HepG2 (cell line): ENCODE measurements around the gene DOLK. TPM values are rescaled to one million over a fixed set of nuclear protein-coding genes. Genes with fewer than 3 reads are reported as not detected.

ENCODE experiments used
- ATRX ChIP-seq: sonication (generic); formaldehyde crosslinking; IDR thresholded peaks from 2 replicates; pipeline ENCODE4 v1.4.0; 2020; ENCODE audit warnings: missing genetic modification reagents, borderline replicate concordance
- HNRNPL ChIP-seq: fragments of 200-400 bp; formaldehyde crosslinking; IDR thresholded peaks from 2 replicates; pipeline ENCODE4 v1.6.1; 2017; ENCODE audit warnings: mild to moderate bottlenecking, low read depth, low read length
- KDM2A ChIP-seq: sonication (generic); formaldehyde crosslinking; IDR thresholded peaks from 2 replicates; pipeline ENCODE4 v1.4.0; 2020; ENCODE audit warnings: low read depth, missing genetic modification reagents, borderline replicate concordance
- MED1 ChIP-seq: sonication (generic); formaldehyde crosslinking; IDR thresholded peaks from 2 replicates; pipeline ENCODE4 v1.4.0; 2020; ENCODE audit warnings: missing genetic modification reagents
- NR2F1 ChIP-seq, 2 experiments: fragments of 450-650 bp in 1 of 2; formaldehyde crosslinking in 1 of 2; IDR thresholded peaks; 2 replicates each; pipeline versions ENCODE4 v1.5.0 to v1.6.1; 2016 to 2020; ENCODE audit warnings: mild to moderate bottlenecking in 1 of 2, missing compliant biosample characterization in 1 of 2, missing genetic modification reagents in 1 of 2, moderate library complexity in 1 of 2
- POLR2A ChIP-seq, 2 experiments: IDR thresholded peaks; 2 replicates each; pipeline ENCODE4 v1.6.1; 2011; ENCODE audit warnings: low read depth in 2 of 2, low read length in 2 of 2, mild to moderate bottlenecking in 1 of 2, moderate library complexity in 1 of 2; ENCODE audit not compliant: insufficient read depth in 1 of 2
- RXRB ChIP-seq: IDR thresholded peaks from 2 replicates; pipeline ENCODE4 v1.6.1; 2016; ENCODE audit warnings: borderline replicate concordance, missing genetic modification reagents, missing compliant biosample characterization
- SIN3A ChIP-seq: IDR thresholded peaks from 2 replicates; pipeline ENCODE4 v1.6.1; 2011; ENCODE audit warnings: low read depth, mild to moderate bottlenecking, control low read depth, low read length, borderline replicate concordance
- ZFP37 ChIP-seq: sonication (generic); formaldehyde crosslinking; IDR thresholded peaks from 2 replicates; pipeline ENCODE4 v1.4.0; 2020; ENCODE audit warnings: missing genetic modification reagents, borderline replicate concordance
- ZMAT3 ChIP-seq: sonication (generic); formaldehyde crosslinking; conservative IDR thresholded peaks from 2 replicates; pipeline ENCODE4 v1.7.0; 2021; ENCODE audit warnings: missing genetic modification reagents
- ZNF331 ChIP-seq: sonication (generic); formaldehyde crosslinking; IDR thresholded peaks from 2 replicates; pipeline ENCODE4 v1.4.0; 2020; ENCODE audit warnings: missing genetic modification reagents
- ZNF780A ChIP-seq: sonication (generic); formaldehyde crosslinking; IDR thresholded peaks from 2 replicates; pipeline ENCODE4 v1.8.0; 2022; ENCODE audit warnings: mild to moderate bottlenecking, missing genetic modification reagents, moderate library complexity
- ZNF782 ChIP-seq: sonication (generic); formaldehyde crosslinking; IDR thresholded peaks from 2 replicates; pipeline ENCODE4 v1.4.0; 2020; ENCODE audit warnings: missing genetic modification reagents, mild to moderate bottlenecking, borderline replicate concordance
- polyA plus RNA-seq, 8 experiments: library from polyadenylated mRNA; depleted of rRNA in 3 of 8; stranded (reverse) in 7 of 8; unstranded in 1 of 8; fragments of >200 nt; fragmentation: Illumina TruSeq in 4 of 8; extraction: Trizol in 4 of 8; gene quantifications; 2 replicates each; pipeline versions ENCODE4 v1.2.1 to v1.2.3, GENCODE V29; 2011 to 2016; ENCODE audit warnings: low read depth in 4 of 8, missing spikeins in 1 of 8, mixed read lengths in 1 of 8; ENCODE audit not compliant: insufficient read depth in 1 of 8
- total RNA-seq, 5 experiments: library from RNA; depleted of rRNA; stranded (reverse); fragments of >200 nt; fragmentation: Illumina TruSeq; extraction: Trizol; gene quantifications; 2 replicates each; pipeline ENCODE4 v1.2.3, GENCODE V29; 2016; ENCODE audit warnings: low read depth in 1 of 5
- TF ChIP-seq, protein P1 (sequence below): sonication (generic); formaldehyde crosslinking; IDR thresholded peaks from 2 replicates; pipeline ENCODE4 v1.4.0; 2020; ENCODE audit warnings: mild to moderate bottlenecking, missing genetic modification reagents
- TF ChIP-seq, protein P2 (sequence below): IDR thresholded peaks from 2 replicates; pipeline ENCODE4 v1.6.1; 2012; ENCODE audit warnings: low read length, improper control_type of control experiment
- TF ChIP-seq, protein P3 (sequence below): IDR thresholded peaks from 2 replicates; pipeline ENCODE4 v1.6.1; 2016; ENCODE audit warnings: mild to moderate bottlenecking, missing biosample characterization, missing genetic modification reagents
- TF ChIP-seq, protein P4 (sequence below): sonication (generic); formaldehyde crosslinking; IDR thresholded peaks from 2 replicates; pipeline ENCODE4 v1.9.0; 2021; ENCODE audit warnings: missing genetic modification reagents, borderline replicate concordance

The DOLK gene
- total and polyA plus RNA-seq, 2 of the 13 experiments (the other 11 are each of a cell fraction or from before 2014, with no cell fraction given), result 15.4 to 18.7 TPM

DNA sequence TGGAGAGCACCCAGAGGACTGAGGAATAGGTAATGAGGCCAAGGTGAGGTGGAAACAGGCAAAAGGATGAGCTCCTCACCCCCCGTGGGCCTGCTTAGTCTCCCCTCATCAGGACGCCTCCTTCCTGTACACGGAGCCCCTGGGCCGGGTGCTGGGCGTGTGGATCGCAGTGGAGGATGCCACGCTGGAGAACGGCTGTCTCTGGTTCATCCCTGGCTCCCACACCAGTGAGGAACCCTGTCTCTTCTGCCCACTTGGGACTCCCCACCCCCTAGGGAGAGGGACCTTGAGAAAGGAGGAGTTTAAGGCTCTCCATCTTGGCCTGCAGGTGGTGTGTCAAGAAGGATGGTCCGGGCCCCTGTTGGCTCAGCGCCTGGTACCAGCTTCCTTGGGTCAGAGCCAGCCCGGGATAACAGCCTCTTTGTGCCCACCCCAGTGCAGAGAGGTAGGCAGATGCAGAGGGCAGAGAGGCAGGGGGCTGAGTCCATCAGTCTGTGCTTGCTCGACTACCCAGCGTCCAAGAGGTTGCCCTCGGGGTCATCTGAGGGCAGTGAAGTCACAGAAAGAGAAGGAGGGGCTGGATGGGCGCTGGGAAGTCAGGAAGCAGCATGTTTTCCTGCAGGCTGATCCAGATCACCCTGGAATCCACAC lies 7.0 kb downstream of the DOLK start (continued):
- TF ChIP-seq, protein P1, sequence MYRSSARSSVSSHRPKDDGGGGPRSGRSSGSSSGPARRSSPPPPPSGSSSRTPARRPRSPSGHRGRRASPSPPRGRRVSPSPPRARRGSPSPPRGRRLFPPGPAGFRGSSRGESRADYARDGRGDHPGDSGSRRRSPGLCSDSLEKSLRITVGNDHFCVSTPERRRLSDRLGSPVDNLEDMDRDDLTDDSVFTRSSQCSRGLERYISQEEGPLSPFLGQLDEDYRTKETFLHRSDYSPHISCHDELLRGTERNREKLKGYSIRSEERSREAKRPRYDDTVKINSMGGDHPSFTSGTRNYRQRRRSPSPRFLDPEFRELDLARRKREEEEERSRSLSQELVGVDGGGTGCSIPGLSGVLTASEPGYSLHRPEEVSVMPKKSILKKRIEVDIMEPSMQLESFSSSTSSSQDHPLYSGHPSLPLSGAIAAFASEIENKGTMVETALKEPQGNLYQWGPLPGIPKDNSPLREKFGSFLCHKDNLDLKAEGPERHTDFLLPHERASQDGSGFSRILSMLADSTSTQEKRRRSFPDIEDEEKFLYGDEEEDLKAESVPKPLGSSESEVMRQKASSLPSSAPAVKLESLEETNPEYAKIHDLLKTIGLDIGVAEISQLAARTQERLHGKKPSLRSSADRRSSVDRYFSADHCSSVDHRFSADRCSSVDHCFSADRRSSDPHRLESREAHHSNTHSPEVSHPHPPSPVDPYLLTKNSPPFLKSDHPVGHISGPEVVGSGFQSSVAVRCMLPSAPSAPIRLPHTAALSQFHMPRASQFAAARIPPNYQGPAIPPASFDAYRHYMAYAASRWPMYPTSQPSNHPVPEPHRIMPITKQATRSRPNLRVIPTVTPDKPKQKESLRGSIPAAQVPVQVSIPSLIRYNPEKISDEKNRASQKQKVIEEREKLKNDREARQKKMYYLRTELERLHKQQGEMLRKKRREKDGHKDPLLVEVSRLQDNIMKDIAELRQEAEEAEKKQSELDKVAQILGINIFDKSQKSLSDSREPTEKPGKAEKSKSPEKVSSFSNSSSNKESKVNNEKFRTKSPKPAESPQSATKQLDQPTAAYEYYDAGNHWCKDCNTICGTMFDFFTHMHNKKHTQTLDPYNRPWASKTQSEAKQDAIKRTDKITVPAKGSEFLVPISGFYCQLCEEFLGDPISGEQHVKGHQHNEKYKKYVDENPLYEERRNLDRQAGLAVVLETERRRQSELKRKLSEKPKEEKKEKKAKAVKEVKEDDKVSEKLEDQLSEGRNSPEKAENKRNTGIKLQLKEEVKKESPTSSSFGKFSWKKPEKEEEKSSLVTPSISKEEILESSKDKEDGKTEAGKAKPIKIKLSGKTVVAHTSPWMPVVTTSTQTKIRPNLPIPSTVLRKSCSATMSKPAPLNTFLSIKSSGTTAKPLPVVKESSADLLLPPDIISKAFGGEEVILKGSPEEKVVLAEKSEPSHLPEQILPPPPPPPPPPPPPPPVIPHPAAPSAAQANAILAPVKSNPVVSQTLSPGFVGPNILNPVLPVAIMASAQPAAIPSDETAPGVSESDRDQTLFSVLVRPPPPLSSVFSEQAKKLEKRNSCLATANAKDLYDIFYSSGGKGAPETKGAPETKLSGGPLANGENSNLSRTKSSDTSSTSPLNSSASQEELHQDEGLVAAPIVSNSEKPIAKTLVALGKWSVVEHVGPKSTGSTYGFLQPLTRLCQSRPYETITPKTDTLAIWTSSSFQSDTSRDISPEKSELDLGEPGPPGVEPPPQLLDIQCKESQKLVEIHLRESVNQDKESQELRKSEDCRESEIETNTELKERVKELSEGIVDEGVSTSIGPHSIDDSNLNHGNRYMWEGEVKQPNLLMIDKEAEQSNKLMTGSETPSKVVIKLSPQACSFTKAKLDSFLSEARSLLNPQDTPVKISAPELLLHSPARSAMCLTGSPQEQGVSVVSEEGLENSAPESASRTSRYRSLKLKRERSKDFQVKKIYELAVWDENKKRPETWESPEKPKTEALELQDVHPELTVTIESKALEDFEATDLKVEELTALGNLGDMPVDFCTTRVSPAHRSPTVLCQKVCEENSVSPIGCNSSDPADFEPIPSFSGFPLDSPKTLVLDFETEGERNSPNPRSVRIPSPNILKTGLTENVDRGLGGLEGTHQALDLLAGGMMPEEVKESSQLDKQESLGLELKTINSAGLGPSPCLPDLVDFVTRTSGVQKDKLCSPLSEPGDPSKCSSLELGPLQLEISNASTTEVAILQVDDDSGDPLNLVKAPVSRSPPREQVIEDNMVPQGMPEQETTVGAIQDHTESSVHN (CRISPR knock-in tag), result no peak
- TF ChIP-seq, protein P2, sequence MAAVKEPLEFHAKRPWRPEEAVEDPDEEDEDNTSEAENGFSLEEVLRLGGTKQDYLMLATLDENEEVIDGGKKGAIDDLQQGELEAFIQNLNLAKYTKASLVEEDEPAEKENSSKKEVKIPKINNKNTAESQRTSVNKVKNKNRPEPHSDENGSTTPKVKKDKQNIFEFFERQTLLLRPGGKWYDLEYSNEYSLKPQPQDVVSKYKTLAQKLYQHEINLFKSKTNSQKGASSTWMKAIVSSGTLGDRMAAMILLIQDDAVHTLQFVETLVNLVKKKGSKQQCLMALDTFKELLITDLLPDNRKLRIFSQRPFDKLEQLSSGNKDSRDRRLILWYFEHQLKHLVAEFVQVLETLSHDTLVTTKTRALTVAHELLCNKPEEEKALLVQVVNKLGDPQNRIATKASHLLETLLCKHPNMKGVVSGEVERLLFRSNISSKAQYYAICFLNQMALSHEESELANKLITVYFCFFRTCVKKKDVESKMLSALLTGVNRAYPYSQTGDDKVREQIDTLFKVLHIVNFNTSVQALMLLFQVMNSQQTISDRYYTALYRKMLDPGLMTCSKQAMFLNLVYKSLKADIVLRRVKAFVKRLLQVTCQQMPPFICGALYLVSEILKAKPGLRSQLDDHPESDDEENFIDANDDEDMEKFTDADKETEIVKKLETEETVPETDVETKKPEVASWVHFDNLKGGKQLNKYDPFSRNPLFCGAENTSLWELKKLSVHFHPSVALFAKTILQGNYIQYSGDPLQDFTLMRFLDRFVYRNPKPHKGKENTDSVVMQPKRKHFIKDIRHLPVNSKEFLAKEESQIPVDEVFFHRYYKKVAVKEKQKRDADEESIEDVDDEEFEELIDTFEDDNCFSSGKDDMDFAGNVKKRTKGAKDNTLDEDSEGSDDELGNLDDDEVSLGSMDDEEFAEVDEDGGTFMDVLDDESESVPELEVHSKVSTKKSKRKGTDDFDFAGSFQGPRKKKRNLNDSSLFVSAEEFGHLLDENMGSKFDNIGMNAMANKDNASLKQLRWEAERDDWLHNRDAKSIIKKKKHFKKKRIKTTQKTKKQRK, result no peak
- TF ChIP-seq HNRNPL, result 0 out of 2 replicates have a peak, but pooled peaks have one; percentile 19
- TF ChIP-seq ZNF782 (CRISPR knock-in tag), result no peak
- TF ChIP-seq, protein P3, sequence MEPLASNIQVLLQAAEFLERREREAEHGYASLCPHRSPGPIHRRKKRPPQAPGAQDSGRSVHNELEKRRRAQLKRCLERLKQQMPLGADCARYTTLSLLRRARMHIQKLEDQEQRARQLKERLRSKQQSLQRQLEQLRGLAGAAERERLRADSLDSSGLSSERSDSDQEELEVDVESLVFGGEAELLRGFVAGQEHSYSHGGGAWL (CRISPR knock-in tag), result no peak
- TF ChIP-seq ZFP37, result no peak
- TF ChIP-seq KDM2A (CRISPR knock-in tag), result no peak
- TF ChIP-seq SIN3A, result no peak
- TF ChIP-seq MED1 (CRISPR knock-in tag), result no peak
- TF ChIP-seq, protein P4, sequence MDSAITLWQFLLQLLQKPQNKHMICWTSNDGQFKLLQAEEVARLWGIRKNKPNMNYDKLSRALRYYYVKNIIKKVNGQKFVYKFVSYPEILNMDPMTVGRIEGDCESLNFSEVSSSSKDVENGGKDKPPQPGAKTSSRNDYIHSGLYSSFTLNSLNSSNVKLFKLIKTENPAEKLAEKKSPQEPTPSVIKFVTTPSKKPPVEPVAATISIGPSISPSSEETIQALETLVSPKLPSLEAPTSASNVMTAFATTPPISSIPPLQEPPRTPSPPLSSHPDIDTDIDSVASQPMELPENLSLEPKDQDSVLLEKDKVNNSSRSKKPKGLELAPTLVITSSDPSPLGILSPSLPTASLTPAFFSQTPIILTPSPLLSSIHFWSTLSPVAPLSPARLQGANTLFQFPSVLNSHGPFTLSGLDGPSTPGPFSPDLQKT, result no peak
- peak in 1 of 2 experiments; percentile 22; a peak in 1 of 4 replicates for TF ChIP-seq NR2F1 (CRISPR knock-in tag; IDR thresholded peaks at IDR 0.05)
- no peak for TF ChIP-seq ZMAT3 (CRISPR knock-in tag)
- peak; percentile 93 for TF ChIP-seq RXRB (CRISPR knock-in tag)
- no peak for TF ChIP-seq ATRX (CRISPR knock-in tag)
- TF ChIP-seq ZNF331 (CRISPR knock-in tag), result no peak
- no peak for TF ChIP-seq ZNF780A (CRISPR knock-in tag)
- TF ChIP-seq POLR2A (IDR thresholded peaks at IDR 0.05; ENCODE audit: insufficient read depth in 1 of 2, low read depth in 2 of 2, low read length in 2 of 2), result no peak
